MCF 10A (cell line): Measurements from ENCODE around the gene ZFTA. TPM values are rescaled to one million over a fixed set of nuclear protein-coding genes. Genes with fewer than 3 reads are reported as not detected.

ENCODE experiments used
- BruUV-seq: library from RNA; stranded (reverse); fragments of 400-500 nt; replicated peaks from 2 replicates; lab custom pipeline; 2021; lab: Mats Ljungman, UMichigan
- CTCF ChIA-PET: fragments of 300-600 bp; sonication (Branson Sonifier 250); formaldehyde crosslinking; extraction: SDS; loops from one replicate; lab custom pipeline; 2021; ENCODE audit warnings: antibody characterized with exemption, inconsistent platforms; lab: Yijun Ruan, JAX
- POLR2A ChIA-PET: fragments of 300-600, 350-650 bp; sonication (Branson Sonifier 250); formaldehyde crosslinking; extraction: SDS; loops from one replicate; lab custom pipeline; 2020; ENCODE audit warnings: antibody characterized with exemption, inconsistent platforms; lab: Yijun Ruan, JAX
- DNase-seq: peaks from one replicate; pipeline ENCODE4 v3.0.0-alpha.2; 2018; ENCODE audit not compliant: unreplicated experiment
- H3K27ac Mint-ChIP-seq: one replicate; pipeline ENCODE4 v1.8.0; 2022; ENCODE audit warnings: mild to moderate bottlenecking, low read depth, mixed read lengths; ENCODE audit not compliant: unreplicated experiment
- H3K27me3 Mint-ChIP-seq: one replicate; pipeline ENCODE4 v1.8.0; 2022; ENCODE audit warnings: mixed read lengths; ENCODE audit not compliant: insufficient read depth, unreplicated experiment
- H3K36me3 Mint-ChIP-seq: one replicate; pipeline ENCODE4 v1.8.0; 2022; ENCODE audit warnings: mild to moderate bottlenecking, moderate library complexity, mixed read lengths; ENCODE audit not compliant: insufficient read depth, unreplicated experiment
- H3K4me1 Mint-ChIP-seq: one replicate; pipeline ENCODE4 v1.8.0; 2022; ENCODE audit warnings: mixed read lengths; ENCODE audit not compliant: insufficient read depth, unreplicated experiment
- H3K4me3 Mint-ChIP-seq: one replicate; pipeline ENCODE4 v1.8.0; 2022; ENCODE audit warnings: mild to moderate bottlenecking, moderate library complexity, mixed read lengths; ENCODE audit not compliant: unreplicated experiment
- H3K9me3 Mint-ChIP-seq: one replicate; pipeline ENCODE4 v1.8.0; 2022; ENCODE audit warnings: mixed read lengths; ENCODE audit not compliant: unreplicated experiment
- intact Hi-C: fragments of 100-400 bp; cut with micrococcal nuclease; formaldehyde crosslinking; loops from 2 replicates; pipeline ENCODE4 v1.14.1; 2022
- total RNA-seq: library from RNA; stranded (reverse); gene quantifications from 2 replicates; pipeline ENCODE4 v1.2.3, GENCODE V29; 2022
- TF ChIP-seq, protein P1 (sequence below): fragments of 200-600 bp; IDR thresholded peaks from one replicate; pipeline ENCODE4 v1.8.0; 2022; ENCODE audit warnings: antibody characterized with exemption, mild to moderate bottlenecking; ENCODE audit not compliant: unreplicated experiment

The ZFTA gene
- total RNA-seq, 1 experiment from 2014 or later: 2.6 TPM

DNA sequence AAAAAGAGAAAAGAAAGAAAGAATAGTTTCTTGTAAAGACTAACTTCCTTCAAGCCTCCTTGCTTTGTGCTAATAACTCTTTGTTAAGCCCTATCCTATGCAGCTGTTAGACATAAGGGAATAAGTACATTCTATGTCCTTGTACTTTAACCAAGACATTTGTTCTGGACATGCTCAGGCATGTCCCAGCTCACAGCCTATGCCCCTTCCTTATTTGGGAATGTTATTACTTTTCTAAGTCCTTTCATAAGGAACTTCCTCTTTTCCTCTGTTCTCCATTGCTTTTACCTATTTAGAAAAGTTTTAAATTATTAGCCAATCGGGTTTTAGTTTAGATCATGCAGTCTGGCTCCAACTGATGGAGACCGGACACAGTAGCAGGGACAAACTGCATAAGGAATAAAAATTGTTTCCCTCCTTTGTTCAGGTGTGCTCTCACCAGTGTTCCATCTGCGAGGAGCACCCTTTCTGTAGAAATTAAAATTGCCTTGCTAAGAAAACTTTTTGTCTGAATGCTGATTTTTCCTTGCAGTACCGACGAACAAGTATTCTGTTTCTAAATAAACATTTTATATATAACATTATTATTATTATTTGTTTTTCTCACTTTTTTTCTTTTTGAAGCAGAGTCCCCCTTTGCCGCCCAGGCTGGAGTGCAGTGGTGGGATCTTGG is 23.1 kb upstream of the ZFTA start:
- intact Hi-C loops: no loop called here
- Mint-ChIP-seq H3K4me1 (no peaks in the 10 kb centered on the region), H3K4me3 (no peak overlapping the region), H3K27ac (peak overlapping the region; percentile 23), H3K36me3 (no peaks in the 10 kb centered on the region), H3K27me3 (no peaks in the 10 kb centered on the region), H3K9me3 (peaks cover 8% of the 10 kb centered on the region)
- POLR2A ChIA-PET: no interaction called here
- TF ChIP-seq, protein P1, sequence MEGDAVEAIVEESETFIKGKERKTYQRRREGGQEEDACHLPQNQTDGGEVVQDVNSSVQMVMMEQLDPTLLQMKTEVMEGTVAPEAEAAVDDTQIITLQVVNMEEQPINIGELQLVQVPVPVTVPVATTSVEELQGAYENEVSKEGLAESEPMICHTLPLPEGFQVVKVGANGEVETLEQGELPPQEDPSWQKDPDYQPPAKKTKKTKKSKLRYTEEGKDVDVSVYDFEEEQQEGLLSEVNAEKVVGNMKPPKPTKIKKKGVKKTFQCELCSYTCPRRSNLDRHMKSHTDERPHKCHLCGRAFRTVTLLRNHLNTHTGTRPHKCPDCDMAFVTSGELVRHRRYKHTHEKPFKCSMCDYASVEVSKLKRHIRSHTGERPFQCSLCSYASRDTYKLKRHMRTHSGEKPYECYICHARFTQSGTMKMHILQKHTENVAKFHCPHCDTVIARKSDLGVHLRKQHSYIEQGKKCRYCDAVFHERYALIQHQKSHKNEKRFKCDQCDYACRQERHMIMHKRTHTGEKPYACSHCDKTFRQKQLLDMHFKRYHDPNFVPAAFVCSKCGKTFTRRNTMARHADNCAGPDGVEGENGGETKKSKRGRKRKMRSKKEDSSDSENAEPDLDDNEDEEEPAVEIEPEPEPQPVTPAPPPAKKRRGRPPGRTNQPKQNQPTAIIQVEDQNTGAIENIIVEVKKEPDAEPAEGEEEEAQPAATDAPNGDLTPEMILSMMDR: no peak
- CTCF ChIA-PET: no interaction called here
- no peak for DNase-seq
- BruUV-seq: no TSS peak

DNA sequence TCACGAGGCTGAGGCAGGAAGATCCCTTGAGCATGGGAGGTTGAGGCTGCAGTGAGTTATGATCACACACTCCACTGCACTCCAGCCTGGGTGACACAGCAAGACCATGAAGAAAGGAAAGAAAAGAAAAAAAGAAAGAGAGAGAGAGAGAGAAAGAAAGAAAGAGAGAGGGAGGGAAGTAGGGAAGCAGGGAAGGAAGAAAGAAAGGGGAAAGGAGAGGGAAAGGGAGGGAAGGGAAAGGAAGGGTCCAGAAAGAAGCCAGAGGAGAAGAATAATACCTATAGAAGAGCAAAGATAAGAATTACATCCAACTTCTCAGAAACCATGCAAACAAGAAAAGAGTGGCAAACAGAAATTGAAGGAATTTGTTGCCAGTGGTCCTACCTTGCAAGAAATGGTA is 17.2 kb upstream of the ZFTA start:
- CTCF ChIA-PET: interaction anchor here (0.7 kb wide), 2 partner anchors 17 to 160 kb away, joined by 4 to 5 read pairs; no protein-coding TSS in a partner anchor

DNA sequence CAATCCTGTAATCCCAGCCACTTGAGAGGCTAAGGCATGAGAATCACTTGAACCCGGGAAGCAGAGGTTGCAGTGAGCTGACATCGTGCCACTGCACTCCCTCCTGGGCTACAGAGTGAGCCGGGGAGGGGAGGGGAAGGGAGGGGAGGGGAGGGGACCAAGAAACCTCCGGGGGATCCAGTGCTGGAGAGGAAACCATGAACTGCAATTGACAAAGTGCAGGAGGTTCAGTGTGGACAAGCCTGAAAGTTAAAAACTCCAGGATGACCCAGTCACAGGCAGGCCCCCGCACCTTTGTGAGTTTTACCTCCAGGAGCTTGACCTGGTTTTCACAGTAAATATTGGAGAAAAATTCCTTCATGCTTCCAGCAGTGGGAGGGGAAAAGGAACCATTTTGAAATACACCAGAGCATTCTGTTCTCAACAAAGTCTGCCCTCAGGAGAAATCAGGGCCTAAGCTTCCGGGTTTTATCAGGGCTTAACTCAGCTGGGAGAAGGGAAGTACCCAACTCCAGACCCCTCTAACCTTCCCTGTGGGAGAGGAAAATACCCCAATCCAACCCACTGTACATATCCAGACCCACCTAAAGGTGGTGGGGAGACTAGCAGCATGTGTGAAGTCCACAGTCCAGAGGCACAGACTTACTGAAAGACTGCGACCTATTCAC is 15.5 kb upstream of the ZFTA start:
- Mint-ChIP-seq H3K36me3 (no peaks in the 10 kb centered on the region), H3K4me1 (no peaks in the 10 kb centered on the region), H3K4me3 (no peak overlapping the region), H3K27me3 (no peaks in the 10 kb centered on the region), H3K27ac (no peak overlapping the region), H3K9me3 (no peaks in the 10 kb centered on the region)
- no TSS peak for BruUV-seq
- no peak for DNase-seq
- intact Hi-C loops: no loop called here
- ChIA-PET POLR2A (interaction anchor here (0.5 kb wide), 1 partner anchor 55 kb away, joined by 3 read pairs; the partner anchor contains the start of gene MARK2), CTCF (interaction anchor here (0.5 to 0.7 kb wide), 3 partner anchors 27 to 1445 kb away, joined by 3 to 4 read pairs (median 3); no protein-coding TSS in a partner anchor)
- TF ChIP-seq, protein P1: no peak

More for the DNA sequence above, 17.2 kb upstream of the ZFTA start:
- H3K27ac Mint-ChIP-seq: no peak overlapping the region
- no peak for DNase-seq
- no TSS peak for BruUV-seq
- H3K36me3 Mint-ChIP-seq: no peaks in the 10 kb centered on the region
- POLR2A ChIA-PET: no interaction called here
- TF ChIP-seq, protein P1: no peak
- no peaks in the 10 kb centered on the region for H3K9me3 Mint-ChIP-seq
- intact Hi-C loops: no loop called here
- H3K27me3 Mint-ChIP-seq: no peaks in the 10 kb centered on the region
- no peak overlapping the region for H3K4me3 Mint-ChIP-seq
- no peaks in the 10 kb centered on the region for H3K4me1 Mint-ChIP-seq

DNA sequence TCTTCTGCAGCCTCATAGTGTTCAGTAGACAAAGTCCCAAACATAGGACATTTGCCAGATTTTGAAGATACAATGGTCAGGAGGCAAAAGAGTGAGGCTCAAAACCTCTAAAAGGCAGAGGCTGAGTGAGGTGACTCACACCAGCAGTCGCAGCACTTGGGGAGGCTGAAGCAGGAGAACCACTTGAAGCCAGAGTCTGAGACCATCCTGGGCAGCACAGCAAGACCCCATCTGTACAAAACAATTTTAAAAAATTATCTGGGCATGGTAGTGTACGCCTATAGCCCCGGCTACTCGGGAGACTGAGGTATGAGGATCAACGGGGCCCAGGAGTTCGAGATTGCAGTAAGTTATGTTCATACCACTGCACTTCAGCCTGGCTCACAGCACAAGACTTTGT is 14.2 kb upstream of the ZFTA start:
- DNase-seq: no peak
- POLR2A ChIA-PET: no interaction called here
- H3K27ac Mint-ChIP-seq: no peak overlapping the region
- no peaks in the 10 kb centered on the region for H3K4me1 Mint-ChIP-seq
- no peaks in the 10 kb centered on the region for H3K27me3 Mint-ChIP-seq
- CTCF ChIA-PET: interaction anchor here (0.6 to 1.2 kb wide), 2 partner anchors 302 to 372 kb away, joined by 3 to 4 read pairs; no protein-coding TSS in a partner anchor
- no peaks in the 10 kb centered on the region for H3K9me3 Mint-ChIP-seq
- H3K4me3 Mint-ChIP-seq: no peak overlapping the region
- intact Hi-C loops: no loop called here
- no TSS peak for BruUV-seq
- TF ChIP-seq, protein P1: no peak
- H3K36me3 Mint-ChIP-seq: no peaks in the 10 kb centered on the region
